HG03457 (cell line): ENCODE measurements around the gene DIAPH1.

ENCODE experiments used
- ATAC-seq: cut with Tn5 transposase; IDR thresholded peaks from one replicate; pipeline ENCODE4 v1.9.1; 2021; ENCODE audit warnings: moderate number of reproducible peaks; ENCODE audit not compliant: unreplicated experiment

The DIAPH1 gene

GRCh38 chr5:141565826-141566570 is 52.8 kb downstream of the DIAPH1 start:
- no peak for ATAC-seq

- peak; percentile 90 for ATAC-seq
Observed at GRCh38 chr5:141564216-141564692, 54.5 kb downstream of the DIAPH1 start.

GRCh38 chr5:141560725-141561483 is 57.9 kb downstream of the DIAPH1 start:
- ATAC-seq = no peak

GRCh38 chr5:141560151-141560550 is 58.6 kb downstream of the DIAPH1 start:
- ATAC-seq = no peak

- no peak for ATAC-seq
Observed at GRCh38 chr5:141559461-141559860, 59.3 kb downstream of the DIAPH1 start.

- ATAC-seq = no peak
Observed at GRCh38 chr5:141558150-141558549, 60.6 kb downstream of the DIAPH1 start.

GRCh38 chr5:141557681-141558136 is 61.1 kb downstream of the DIAPH1 start:
- ATAC-seq = no peak

- ATAC-seq = no peak
Observed at GRCh38 chr5:141547921-141548320, 70.9 kb downstream of the DIAPH1 start.

- no peak for ATAC-seq
Observed at GRCh38 chr5:141547488-141547887, 71.3 kb downstream of the DIAPH1 start.

- ATAC-seq = no peak
Observed at GRCh38 chr5:141543053-141543452, 75.7 kb downstream of the DIAPH1 start.

GRCh38 chr5:141534492-141535213 is 84.1 kb downstream of the DIAPH1 start:
- ATAC-seq = no peak

GRCh38 chr5:141533897-141534296 is 84.9 kb downstream of the DIAPH1 start:
- no peak for ATAC-seq

GRCh38 chr5:141532726-141533125 is 86.1 kb downstream of the DIAPH1 start:
- no peak for ATAC-seq

GRCh38 chr5:141529873-141530272 is 88.9 kb downstream of the DIAPH1 start:
- ATAC-seq = no peak

GRCh38 chr5:141529002-141529401 is 89.8 kb downstream of the DIAPH1 start:
- no peak for ATAC-seq

- ATAC-seq = no peak
Observed at GRCh38 chr5:141528291-141528984, 90.4 kb downstream of the DIAPH1 start.

- ATAC-seq = no peak
Observed at GRCh38 chr5:141527426-141527825, 91.4 kb downstream of the DIAPH1 start.

- ATAC-seq = no peak
Observed at GRCh38 chr5:141525653-141526052, 93.1 kb downstream of the DIAPH1 start.

GRCh38 chr5:141524604-141525597 is 93.9 kb downstream of the DIAPH1 start:
- ATAC-seq = peak; percentile 69

GRCh38 chr5:141523991-141524390 is 94.8 kb downstream of the DIAPH1 start:
- ATAC-seq = no peak
